Astrocyte (in vitro differentiated cells and primary cell): ENCODE measurements around the gene ACYP1. TPM values are rescaled to one million over a fixed set of nuclear protein-coding genes. Genes with fewer than 3 reads are reported as not detected.

ENCODE experiments used
- DNase-seq: peaks from one replicate; pipeline ENCODE4 v3.0.0-alpha.2; 2010; ENCODE audit warnings: low read depth
- FAIRE-seq: peaks from 2 replicates; lab custom pipeline; 2011; peaks lifted over from hg19 to GRCh38; lab: Jason Lieb, UNC
- H2AFZ ChIP-seq: 2 replicates; pipeline ENCODE4 v1.6.0; 2012; ENCODE audit warnings: low read depth, low read length, inconsistent platforms
- H3K27ac ChIP-seq: 2 replicates; pipeline ENCODE4 v1.5.1; 2011; ENCODE audit warnings: low read depth, low read length, inconsistent platforms
- H3K27me3 ChIP-seq: 2 replicates; pipeline ENCODE4 v1.6.0; 2011; ENCODE audit warnings: low read length, inconsistent platforms; ENCODE audit not compliant: insufficient read depth
- H3K36me3 ChIP-seq: 2 replicates; pipeline ENCODE4 v1.5.1; 2011; ENCODE audit warnings: low read length, inconsistent platforms; ENCODE audit not compliant: insufficient read depth
- H3K4me1 ChIP-seq: 2 replicates; pipeline ENCODE4 v1.5.1; 2011; ENCODE audit warnings: low read length, inconsistent platforms; ENCODE audit not compliant: insufficient read depth
- H3K4me2 ChIP-seq: 2 replicates; pipeline ENCODE4 v1.6.0; 2012; ENCODE audit warnings: low read length, inconsistent platforms
- H3K4me3 ChIP-seq: 2 replicates; pipeline ENCODE4 v1.5.1; 2011; ENCODE audit warnings: low read depth, mild to moderate bottlenecking, low read length, inconsistent platforms; ENCODE audit not compliant: insufficient read depth
- H3K79me2 ChIP-seq: 2 replicates; pipeline ENCODE4 v1.6.0; 2012; ENCODE audit warnings: mild to moderate bottlenecking, low read length, inconsistent platforms; ENCODE audit not compliant: insufficient read depth
- H3K9ac ChIP-seq: 2 replicates; pipeline ENCODE4 v1.6.0; 2012; ENCODE audit warnings: mild to moderate bottlenecking, low read length, inconsistent platforms
- H3K9me3 ChIP-seq: 2 replicates; pipeline ENCODE4 v1.5.1; 2012; ENCODE audit warnings: low read depth, mild to moderate bottlenecking, low read length, inconsistent platforms; ENCODE audit not compliant: insufficient read depth
- H4K20me1 ChIP-seq: 2 replicates; pipeline ENCODE4 v1.6.0; 2012; ENCODE audit warnings: low read length, inconsistent platforms; ENCODE audit not compliant: insufficient read depth
- H3K27ac Mint-ChIP-seq: one replicate; pipeline ENCODE4 v1.8.0; 2021; ENCODE audit warnings: mild to moderate bottlenecking, mixed read lengths; ENCODE audit not compliant: unreplicated experiment
- H3K27me3 Mint-ChIP-seq: one replicate; pipeline ENCODE4 v1.8.0; 2021; ENCODE audit warnings: low read depth, mixed read lengths; ENCODE audit not compliant: unreplicated experiment
- H3K36me3 Mint-ChIP-seq: one replicate; pipeline ENCODE4 v1.8.0; 2021; ENCODE audit warnings: low read depth, mixed read lengths; ENCODE audit not compliant: unreplicated experiment
- H3K4me1 Mint-ChIP-seq: one replicate; pipeline ENCODE4 v1.8.0; 2021; ENCODE audit warnings: low read depth, mixed read lengths; ENCODE audit not compliant: unreplicated experiment
- H3K4me3 Mint-ChIP-seq: one replicate; pipeline ENCODE4 v1.8.0; 2021; ENCODE audit warnings: mild to moderate bottlenecking, moderate library complexity, mixed read lengths; ENCODE audit not compliant: unreplicated experiment
- H3K9me3 Mint-ChIP-seq: one replicate; pipeline ENCODE4 v1.8.0; 2021; ENCODE audit warnings: mild to moderate bottlenecking, mixed read lengths; ENCODE audit not compliant: unreplicated experiment
- CTCF ChIP-seq: IDR thresholded peaks from 2 replicates; pipeline ENCODE4 v1.5.1; 2011; ENCODE audit warnings: low read depth, mild to moderate bottlenecking, inconsistent platforms, low read length, moderate library complexity; ENCODE audit not compliant: insufficient read depth
- EZH2 ChIP-seq: IDR thresholded peaks from 2 replicates; pipeline ENCODE4 v1.6.1; 2012; ENCODE audit warnings: mild to moderate bottlenecking, low read length, inconsistent platforms; ENCODE audit not compliant: insufficient read depth
- total RNA-seq: library from RNA; stranded (reverse); gene quantifications from 2 replicates; pipeline ENCODE4 v1.2.1, GENCODE V29; 2021

ACYP1 gene
- total RNA-seq, 1 donor from 2014 or later: 8.9 TPM

- no peak overlapping the region for H3K9ac ChIP-seq
- no peaks in the 10 kb centered on the region for H3K27me3 ChIP-seq
- no peak overlapping the region for H3K4me2 ChIP-seq
- no peaks in the 10 kb centered on the region for H3K4me1 ChIP-seq
- FAIRE-seq: no peak
- Mint-ChIP-seq H3K27me3 (no peaks in the 10 kb centered on the region), H3K4me1 (no peaks in the 10 kb centered on the region), H3K4me3 (no peak overlapping the region), H3K9me3 (no peaks in the 10 kb centered on the region), H3K27ac (no peak overlapping the region), H3K36me3 (peaks cover 19% of the 10 kb centered on the region)
- H3K36me3 ChIP-seq: peaks cover 31% of the 10 kb centered on the region
- no peak for DNase-seq
- H2AFZ ChIP-seq: no peak overlapping the region
- H3K4me3 ChIP-seq: no peak overlapping the region
- H3K27ac ChIP-seq: no peak overlapping the region
- no peaks in the 10 kb centered on the region for H3K79me2 ChIP-seq
- no peaks in the 10 kb centered on the region for H3K9me3 ChIP-seq
- no peak for TF ChIP-seq EZH2
- no peak for TF ChIP-seq CTCF
- H4K20me1 ChIP-seq: no peaks in the 10 kb centered on the region
These were observed 45.1 kb downstream of the ACYP1 start for GRCh38 chr14:75018694-75019093.

- Histone ChIP-seq H3K27me3 (no peaks in the 10 kb centered on the region), H3K27ac (no peak overlapping the region), H3K79me2 (no peaks in the 10 kb centered on the region), H3K9ac (no peak overlapping the region), H3K4me1 (peaks cover 5% of the 10 kb centered on the region), H4K20me1 (no peaks in the 10 kb centered on the region), H3K4me3 (no peak overlapping the region), H3K4me2 (no peak overlapping the region), H2AFZ (no peak overlapping the region), H3K36me3 (peaks cover 24% of the 10 kb centered on the region), H3K9me3 (no peaks in the 10 kb centered on the region)
- Mint-ChIP-seq H3K9me3 (no peaks in the 10 kb centered on the region), H3K36me3 (peaks cover 10% of the 10 kb centered on the region), H3K4me1 (peaks cover 9% of the 10 kb centered on the region), H3K27me3 (no peaks in the 10 kb centered on the region), H3K27ac (no peak overlapping the region), H3K4me3 (no peak overlapping the region)
- DNase-seq: no peak
- TF ChIP-seq CTCF (no peak), EZH2 (no peak)
- FAIRE-seq: no peak
These were observed 47.0 kb downstream of the ACYP1 start for GRCh38 chr14:75016815-75017214.

GRCh38 chr14:75015496-75015895, 48.3 kb downstream of the ACYP1 start:
- no peaks in the 10 kb centered on the region for H3K79me2 ChIP-seq

More at GRCh38 chr14:75015496-75015895, 48.3 kb downstream of the ACYP1 start:
- Histone ChIP-seq H3K27me3 (no peaks in the 10 kb centered on the region), H3K36me3 (peaks cover 21% of the 10 kb centered on the region), H3K4me3 (no peak overlapping the region), H3K4me1 (peaks cover 15% of the 10 kb centered on the region), H3K27ac (no peak overlapping the region), H4K20me1 (no peaks in the 10 kb centered on the region), H2AFZ (no peak overlapping the region), H3K9me3 (no peaks in the 10 kb centered on the region), H3K9ac (no peak overlapping the region), H3K4me2 (no peak overlapping the region)
- H3K27me3 Mint-ChIP-seq: no peaks in the 10 kb centered on the region
- DNase-seq (no peak), FAIRE-seq (no peak)
- no peak overlapping the region for H3K4me3 Mint-ChIP-seq
- H3K36me3 Mint-ChIP-seq: peaks cover 7% of the 10 kb centered on the region
- no peak overlapping the region for H3K27ac Mint-ChIP-seq
- H3K4me1 Mint-ChIP-seq: peaks cover 16% of the 10 kb centered on the region
- H3K9me3 Mint-ChIP-seq: no peaks in the 10 kb centered on the region
- no peak for TF ChIP-seq EZH2
- no peak for TF ChIP-seq CTCF
